Astrocyte (in vitro differentiated cells and primary cell): ENCODE measurements around the gene ASNS.

ENCODE experiments used
- EZH2 ChIP-seq: IDR thresholded peaks from 2 replicates; pipeline ENCODE4 v1.6.1; 2012; ENCODE audit warnings: mild to moderate bottlenecking, low read length, inconsistent platforms; ENCODE audit not compliant: insufficient read depth
- TF ChIP-seq, protein P1 (sequence below): IDR thresholded peaks from 2 replicates; pipeline ENCODE4 v1.5.1; 2011; ENCODE audit warnings: low read depth, mild to moderate bottlenecking, inconsistent platforms, low read length, moderate library complexity; ENCODE audit not compliant: insufficient read depth

DNA sequence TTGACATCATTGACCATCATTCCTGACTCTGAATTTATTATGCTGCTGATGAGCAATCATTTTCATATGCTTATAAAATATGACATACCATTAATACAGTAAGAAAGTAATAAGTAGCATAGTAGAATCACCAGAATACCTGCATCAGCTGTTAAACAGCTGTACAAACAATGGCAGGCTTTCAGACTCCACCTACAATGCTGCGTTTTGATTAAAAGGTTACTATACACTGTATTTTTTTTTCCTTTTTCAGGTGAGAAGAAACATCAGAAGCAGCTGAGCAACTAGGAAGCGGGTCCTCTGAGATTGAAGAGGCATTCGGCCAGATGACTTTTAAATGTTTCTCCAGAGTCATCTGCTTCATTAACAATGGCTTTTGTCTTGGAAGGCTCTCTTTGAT, 7.1 kb downstream of the ASNS start:
- no peak for TF ChIP-seq EZH2
- TF ChIP-seq, protein P1, sequence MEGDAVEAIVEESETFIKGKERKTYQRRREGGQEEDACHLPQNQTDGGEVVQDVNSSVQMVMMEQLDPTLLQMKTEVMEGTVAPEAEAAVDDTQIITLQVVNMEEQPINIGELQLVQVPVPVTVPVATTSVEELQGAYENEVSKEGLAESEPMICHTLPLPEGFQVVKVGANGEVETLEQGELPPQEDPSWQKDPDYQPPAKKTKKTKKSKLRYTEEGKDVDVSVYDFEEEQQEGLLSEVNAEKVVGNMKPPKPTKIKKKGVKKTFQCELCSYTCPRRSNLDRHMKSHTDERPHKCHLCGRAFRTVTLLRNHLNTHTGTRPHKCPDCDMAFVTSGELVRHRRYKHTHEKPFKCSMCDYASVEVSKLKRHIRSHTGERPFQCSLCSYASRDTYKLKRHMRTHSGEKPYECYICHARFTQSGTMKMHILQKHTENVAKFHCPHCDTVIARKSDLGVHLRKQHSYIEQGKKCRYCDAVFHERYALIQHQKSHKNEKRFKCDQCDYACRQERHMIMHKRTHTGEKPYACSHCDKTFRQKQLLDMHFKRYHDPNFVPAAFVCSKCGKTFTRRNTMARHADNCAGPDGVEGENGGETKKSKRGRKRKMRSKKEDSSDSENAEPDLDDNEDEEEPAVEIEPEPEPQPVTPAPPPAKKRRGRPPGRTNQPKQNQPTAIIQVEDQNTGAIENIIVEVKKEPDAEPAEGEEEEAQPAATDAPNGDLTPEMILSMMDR: no peak
